Prostate gland (tissue), 2 donors: ENCODE measurements around the gene CACNA1I. TPM values are rescaled to one million over a fixed set of nuclear protein-coding genes. Genes with fewer than 3 reads are reported as not detected.

Experiments
- DNase-seq: peaks from one replicate; pipeline ENCODE4 v3.0.0-alpha.2; 2019; ENCODE audit warnings: low spot score
- H3K27ac ChIP-seq, 2 donors: fragments of 200-600 bp; sonication (generic); 2 replicates each; pipeline ENCODE4 v1.5.1; 2017 to 2019
- H3K27me3 ChIP-seq: fragments of 200-600 bp; sonication (generic); replicated peaks from 2 replicates; pipeline ENCODE4 v1.5.1; 2019; ENCODE audit not compliant: insufficient read depth
- H3K36me3 ChIP-seq, 2 donors: fragments of 200-600 bp; sonication (generic); 1 replicate in 1 of 2; 2 replicates in 1 of 2; pipeline versions ENCODE4 v1.5.1 to v1.8.1; 2017 to 2019
- H3K4me1 ChIP-seq: fragments of 200-600 bp; sonication (generic); replicated peaks from 2 replicates; pipeline ENCODE4 v1.5.1; 2019
- H3K4me3 ChIP-seq, 2 donors: fragments of 200-600 bp; sonication (generic); 2 replicates each; pipeline ENCODE4 v1.5.1; 2017 to 2019
- H3K9me3 ChIP-seq: fragments of 200-600 bp; sonication (generic); 2 replicates; pipeline ENCODE4 v1.5.1; 2017
- POLR2A ChIP-seq: fragments of 450-650 bp; IDR thresholded peaks from one replicate; pipeline ENCODE4 v1.6.1; 2016; ENCODE audit warnings: antibody characterized with exemption, mild to moderate bottlenecking
- POLR2AphosphoS5 ChIP-seq: sonication (generic); formaldehyde crosslinking; IDR thresholded peaks from one replicate; pipeline ENCODE4 v1.6.1; 2017; ENCODE audit warnings: antibody characterized with exemption
- WGBS: methylation state at CpG from one replicate; pipeline ENCODE4 v1.1.5; 2018; 5-methylcytosine and 5-hydroxymethylcytosine counted together
- intact Hi-C: fragments of 100-400 bp; cut with DNase I; formaldehyde crosslinking; loops from one replicate; pipeline ENCODE4 v1.14.2; 2022
- total RNA-seq, 2 donors: library from RNA; depleted of rRNA; stranded (reverse); fragments of >200 nt; gene quantifications; one replicate each; pipeline ENCODE4 v1.1.0, GENCODE V29; 2016
- TF ChIP-seq, protein P1 (sequence below), 4 experiments: fragments of 200-600 bp in 2 of 4; fragments of 450-650 bp in 2 of 4; sonication (generic) in 2 of 4; IDR thresholded peaks; 1 replicate in 3 of 4; 2 replicates in 1 of 4; pipeline ENCODE4 v1.5.1; 2016 to 2019; ENCODE audit warnings: antibody characterized with exemption in 4 of 4, mild to moderate bottlenecking in 2 of 4, moderate library complexity in 2 of 4

Gene CACNA1I
- total RNA-seq, 2 donors from 2014 or later: 0.05 to 0.68 TPM

DNA sequence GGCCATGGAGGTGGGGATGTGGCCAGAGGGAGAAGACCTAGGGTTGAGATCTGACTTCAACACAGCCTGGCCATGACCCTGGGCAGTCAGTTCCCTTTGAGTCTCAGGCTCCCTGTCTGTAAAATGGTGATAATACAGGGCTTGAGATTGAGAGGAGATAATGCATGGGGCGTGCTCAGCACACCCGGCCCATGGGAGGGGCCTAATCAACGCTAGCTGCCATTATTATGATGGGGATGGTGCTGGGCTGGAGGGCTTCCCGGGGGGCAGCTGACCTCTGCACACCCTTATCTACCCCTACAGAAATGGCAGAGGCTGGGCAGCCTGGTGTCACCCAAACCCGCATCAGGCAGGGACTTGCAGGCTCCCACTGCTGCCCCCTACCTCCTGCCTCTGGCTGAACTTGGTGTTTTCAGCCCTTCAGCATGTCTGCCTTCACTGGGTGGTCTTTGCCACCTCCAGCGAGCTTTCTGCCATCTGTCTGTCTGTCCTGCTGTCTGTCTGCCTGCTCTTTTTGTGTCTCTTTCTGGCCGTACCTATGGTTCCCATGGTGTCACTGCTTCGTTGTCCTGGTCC is 84.5 kb downstream of the CACNA1I start:
- Histone ChIP-seq H3K36me3 (no peaks in the 10 kb centered on the region), H3K4me1 (no peaks in the 10 kb centered on the region), H3K9me3 (no peaks in the 10 kb centered on the region), H3K4me3 (no peak overlapping the region), H3K27ac (no peak overlapping the region), H3K27me3 (peaks cover 3% of the 10 kb centered on the region)
- intact Hi-C loops: no loop called here
- no peak for DNase-seq
- WGBS: 83% methylated on average over 8 of the region's 8 CpGs
- TF ChIP-seq, protein P1, sequence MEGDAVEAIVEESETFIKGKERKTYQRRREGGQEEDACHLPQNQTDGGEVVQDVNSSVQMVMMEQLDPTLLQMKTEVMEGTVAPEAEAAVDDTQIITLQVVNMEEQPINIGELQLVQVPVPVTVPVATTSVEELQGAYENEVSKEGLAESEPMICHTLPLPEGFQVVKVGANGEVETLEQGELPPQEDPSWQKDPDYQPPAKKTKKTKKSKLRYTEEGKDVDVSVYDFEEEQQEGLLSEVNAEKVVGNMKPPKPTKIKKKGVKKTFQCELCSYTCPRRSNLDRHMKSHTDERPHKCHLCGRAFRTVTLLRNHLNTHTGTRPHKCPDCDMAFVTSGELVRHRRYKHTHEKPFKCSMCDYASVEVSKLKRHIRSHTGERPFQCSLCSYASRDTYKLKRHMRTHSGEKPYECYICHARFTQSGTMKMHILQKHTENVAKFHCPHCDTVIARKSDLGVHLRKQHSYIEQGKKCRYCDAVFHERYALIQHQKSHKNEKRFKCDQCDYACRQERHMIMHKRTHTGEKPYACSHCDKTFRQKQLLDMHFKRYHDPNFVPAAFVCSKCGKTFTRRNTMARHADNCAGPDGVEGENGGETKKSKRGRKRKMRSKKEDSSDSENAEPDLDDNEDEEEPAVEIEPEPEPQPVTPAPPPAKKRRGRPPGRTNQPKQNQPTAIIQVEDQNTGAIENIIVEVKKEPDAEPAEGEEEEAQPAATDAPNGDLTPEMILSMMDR (IDR thresholded peaks at IDR 0.05): no peak
- no peak for TF ChIP-seq POLR2A
- no peak for TF ChIP-seq POLR2AphosphoS5

DNA sequence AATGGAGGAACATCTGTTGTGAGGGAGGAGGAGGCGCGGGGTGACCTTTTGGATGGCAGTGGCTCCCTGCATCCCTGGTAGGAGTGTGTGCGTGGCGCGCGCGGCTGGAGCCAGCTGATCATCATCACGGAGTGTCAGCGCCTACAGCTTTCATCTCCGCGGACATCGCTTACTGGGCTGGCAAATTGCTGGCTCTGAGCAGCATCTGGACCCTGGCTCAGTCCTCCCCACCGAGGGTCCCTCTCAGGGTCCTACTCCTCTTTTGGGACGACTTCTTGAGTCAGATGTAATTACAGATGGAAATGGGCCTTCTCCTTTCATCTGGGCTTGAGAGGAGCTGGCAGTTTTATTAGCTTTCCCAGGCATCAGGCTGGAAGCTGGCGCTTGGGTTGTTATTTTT is 85.3 kb downstream of the CACNA1I start:
- TF ChIP-seq, protein P1 (IDR thresholded peaks at IDR 0.05): no peak
- DNase-seq: no peak
- no peaks in the 10 kb centered on the region for H3K9me3 ChIP-seq
- intact Hi-C loops: no loop called here
- H3K4me1 ChIP-seq: no peaks in the 10 kb centered on the region
- no peak overlapping the region for H3K27ac ChIP-seq
- WGBS: 25% methylated on average over 15 of the region's 15 CpGs
- H3K4me3 ChIP-seq: no peak overlapping the region
- H3K27me3 ChIP-seq: peaks cover 3% of the 10 kb centered on the region
- no peaks in the 10 kb centered on the region for H3K36me3 ChIP-seq

DNA sequence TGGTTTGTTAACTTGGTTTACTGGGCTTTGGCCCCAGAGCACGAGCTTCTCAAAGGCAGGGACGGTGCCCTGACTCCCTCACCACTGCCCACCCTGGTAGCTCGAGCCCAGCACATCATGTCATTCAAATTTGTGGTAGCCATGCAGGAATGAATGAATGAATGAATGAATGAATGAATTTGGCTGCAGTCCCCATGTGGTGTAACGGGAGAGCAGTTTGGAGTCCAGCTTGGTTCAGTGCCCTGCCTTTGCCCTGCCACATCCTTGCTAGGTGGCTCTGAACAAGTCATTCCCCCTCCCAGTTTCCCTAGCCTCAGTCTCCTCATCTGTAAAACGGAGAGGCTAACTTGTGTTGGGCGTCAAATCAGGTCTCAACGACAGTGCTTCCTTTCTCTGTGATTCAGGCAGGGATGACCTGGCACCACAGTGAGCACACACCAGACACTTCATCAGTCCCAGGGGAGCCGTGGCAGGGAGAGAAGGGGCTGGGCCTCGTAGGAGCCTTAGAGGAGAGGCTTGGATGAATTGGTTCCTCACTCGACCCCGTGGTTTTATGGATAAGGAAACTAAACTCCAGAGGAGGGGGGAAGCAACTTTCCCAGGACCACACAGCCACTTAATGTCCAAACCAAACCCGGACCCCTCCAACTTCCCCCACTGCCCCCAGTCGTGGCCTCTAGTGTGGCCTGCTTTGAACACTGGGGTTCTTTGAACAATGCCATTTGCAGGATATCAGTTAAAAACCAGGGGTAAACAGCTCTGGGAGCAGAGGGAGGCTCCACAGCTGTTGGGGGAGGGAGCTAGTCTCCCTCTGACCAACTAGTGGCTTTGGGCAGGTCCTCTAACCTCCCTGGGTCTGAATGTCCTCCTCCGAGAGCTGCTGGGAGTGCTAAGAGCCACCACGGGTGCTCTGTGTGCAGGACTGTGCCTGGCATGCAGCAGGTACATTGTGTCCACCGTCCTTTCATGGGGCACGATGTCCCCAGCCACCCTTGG is 86.2 kb downstream of the CACNA1I start:
- intact Hi-C loops: no loop called here
- TF ChIP-seq POLR2A (no peak), POLR2AphosphoS5 (no peak)
- TF ChIP-seq, protein P1 (IDR thresholded peaks at IDR 0.05): no peak
- no peaks in the 10 kb centered on the region for H3K36me3 ChIP-seq
- peaks cover 6% of the 10 kb centered on the region for H3K27me3 ChIP-seq
- no peak overlapping the region for H3K4me3 ChIP-seq
- H3K27ac ChIP-seq: no peak overlapping the region
- no peaks in the 10 kb centered on the region for H3K9me3 ChIP-seq
- no peaks in the 10 kb centered on the region for H3K4me1 ChIP-seq
- DNase-seq: no peak
- 57% methylated on average over 17 of the region's 17 CpGs for WGBS

DNA sequence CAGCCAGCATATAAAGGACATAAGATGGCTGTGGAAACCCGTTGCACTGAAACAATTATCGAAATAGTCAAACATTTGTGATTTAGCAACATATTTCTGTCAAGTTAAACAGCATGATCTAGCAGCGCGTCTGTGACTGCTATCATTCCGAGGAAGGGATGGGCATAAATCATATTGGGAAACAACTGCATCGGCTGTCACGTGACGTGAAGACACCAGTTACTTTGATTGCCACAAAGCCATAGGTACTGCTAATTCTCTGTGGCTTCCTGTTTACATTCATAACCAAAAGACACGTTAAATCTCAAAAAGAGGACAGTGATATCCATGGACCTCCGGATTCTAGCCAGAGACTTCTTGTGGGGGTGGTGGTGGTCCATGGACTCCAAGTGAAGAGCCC is 87.8 kb downstream of the CACNA1I start:
- Histone ChIP-seq H3K4me1 (no peaks in the 10 kb centered on the region), H3K27me3 (peaks cover 17% of the 10 kb centered on the region), H3K36me3 (no peaks in the 10 kb centered on the region), H3K27ac (no peak overlapping the region), H3K9me3 (no peaks in the 10 kb centered on the region), H3K4me3 (no peak overlapping the region)
- intact Hi-C loops: no loop called here
- 63% methylated on average over 10 of the region's 10 CpGs for WGBS
- TF ChIP-seq POLR2AphosphoS5: no peak
- TF ChIP-seq POLR2A: no peak
- TF ChIP-seq, protein P1 (IDR thresholded peaks at IDR 0.05): no peak
- no peak for DNase-seq
